Measurements from ENCODE around the gene MOCS2. TPM values are rescaled to one million over a fixed set of nuclear protein-coding genes. Genes with fewer than 3 reads are reported as not detected.
A peak's percentile ranks its signal among the peaks of the same experiment; 100 is the strongest.

The MOCS2 gene
- total and polyA plus RNA-seq, 10 of the 15 experiments (the other 5 are each of a cell fraction or from before 2014, with no cell fraction given): 11.0 to 27.4 (median 22.5) TPM

DNA sequence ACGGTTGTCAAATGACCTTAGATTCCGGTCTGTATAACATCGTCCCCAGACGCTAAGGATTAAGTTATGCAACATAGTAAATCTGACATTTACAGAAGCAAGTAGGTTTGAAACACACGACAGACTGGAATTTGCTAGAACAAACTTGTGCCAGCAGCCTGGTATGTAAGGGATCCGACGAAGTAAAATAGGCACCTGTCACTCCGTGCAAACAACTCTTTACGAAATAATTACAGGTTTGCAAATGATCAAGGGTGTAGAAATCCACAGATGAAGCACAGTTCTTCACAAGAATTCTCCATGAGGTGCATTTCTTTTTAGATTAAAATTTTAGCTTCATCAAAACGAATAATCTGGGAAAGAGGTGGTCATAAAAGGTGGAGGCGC is 508 bp downstream of the MOCS2 start:
- ChIA-PET CTCF (interaction anchor here (0.9 to 2.8 kb wide), 5 partner anchors 10 to 310 kb away, joined by 3 to 13 read pairs (median 6); no protein-coding TSS in a partner anchor), RAD21 (ENCODE audit: unreplicated experiment) (interaction anchor here (1.0 to 1.3 kb wide), 2 partner anchors 11 to 160 kb away, joined by 5 to 8 read pairs; no protein-coding TSS in a partner anchor), SMC1A (ENCODE audit: uncharacterized antibody, unreplicated experiment) (interaction anchor here (0.8 to 1.5 kb wide), 6 partner anchors 10 to 1301 kb away, joined by 3 to 5 read pairs (median 3); no protein-coding TSS in a partner anchor), POLR2A (interaction anchor here (0.6 to 1.4 kb wide), 7 partner anchors 8 to 1276 kb away, joined by 3 to 5 read pairs (median 4); no protein-coding TSS in a partner anchor)
- TSS peak; percentile 69 for BruUV-seq (replicated peaks)
- H3K4me2 ChIP-seq (ENCODE audit: control insufficient read depth, insufficient read depth): peak overlapping the region; percentile 62
- no peaks in the 10 kb centered on the region for H4K20me1 ChIP-seq (ENCODE audit: control insufficient read depth, insufficient read depth)
- no peaks in the 10 kb centered on the region for H3K36me3 ChIP-seq (ENCODE audit: control insufficient read depth in 2 of 2, insufficient read depth in 2 of 2, low read length in 1 of 2)
- H2AFZ ChIP-seq (ENCODE audit: control insufficient read depth, low read depth, low read length): peak overlapping the region; percentile 96
- intact Hi-C loops (cut with micrococcal nuclease; ENCODE audit: unreplicated experiment) (no loop called here), in situ Hi-C loops (cut with MboI) (no loop called here)
- no peak for TF ChIP-seq MTA2 (IDR thresholded peaks at IDR 0.05; ENCODE audit: low read depth)
- TF ChIP-seq, protein P1, sequence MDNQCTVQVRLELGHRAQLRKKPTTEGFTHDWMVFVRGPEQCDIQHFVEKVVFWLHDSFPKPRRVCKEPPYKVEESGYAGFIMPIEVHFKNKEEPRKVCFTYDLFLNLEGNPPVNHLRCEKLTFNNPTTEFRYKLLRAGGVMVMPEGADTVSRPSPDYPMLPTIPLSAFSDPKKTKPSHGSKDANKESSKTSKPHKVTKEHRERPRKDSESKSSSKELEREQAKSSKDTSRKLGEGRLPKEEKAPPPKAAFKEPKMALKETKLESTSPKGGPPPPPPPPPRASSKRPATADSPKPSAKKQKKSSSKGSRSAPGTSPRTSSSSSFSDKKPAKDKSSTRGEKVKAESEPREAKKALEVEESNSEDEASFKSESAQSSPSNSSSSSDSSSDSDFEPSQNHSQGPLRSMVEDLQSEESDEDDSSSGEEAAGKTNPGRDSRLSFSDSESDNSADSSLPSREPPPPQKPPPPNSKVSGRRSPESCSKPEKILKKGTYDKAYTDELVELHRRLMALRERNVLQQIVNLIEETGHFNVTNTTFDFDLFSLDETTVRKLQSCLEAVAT (IDR thresholded peaks at IDR 0.05): 0 out of 2 replicates have a peak, but pooled peaks have one; percentile 8
- TF ChIP-seq, protein P2, sequence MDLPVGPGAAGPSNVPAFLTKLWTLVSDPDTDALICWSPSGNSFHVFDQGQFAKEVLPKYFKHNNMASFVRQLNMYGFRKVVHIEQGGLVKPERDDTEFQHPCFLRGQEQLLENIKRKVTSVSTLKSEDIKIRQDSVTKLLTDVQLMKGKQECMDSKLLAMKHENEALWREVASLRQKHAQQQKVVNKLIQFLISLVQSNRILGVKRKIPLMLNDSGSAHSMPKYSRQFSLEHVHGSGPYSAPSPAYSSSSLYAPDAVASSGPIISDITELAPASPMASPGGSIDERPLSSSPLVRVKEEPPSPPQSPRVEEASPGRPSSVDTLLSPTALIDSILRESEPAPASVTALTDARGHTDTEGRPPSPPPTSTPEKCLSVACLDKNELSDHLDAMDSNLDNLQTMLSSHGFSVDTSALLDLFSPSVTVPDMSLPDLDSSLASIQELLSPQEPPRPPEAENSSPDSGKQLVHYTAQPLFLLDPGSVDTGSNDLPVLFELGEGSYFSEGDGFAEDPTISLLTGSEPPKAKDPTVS (IDR thresholded peaks at IDR 0.05; ENCODE audit: low read depth, low read length): 0 out of 2 replicates have a peak, but pooled peaks have one; percentile 50
- H3K4me1 ChIP-seq (ENCODE audit: control insufficient read depth, insufficient read depth, low read length): peaks cover 5% of the 10 kb centered on the region; the same call in 1 of the 2 replicates
- H3K27ac ChIP-seq (ENCODE audit: control insufficient read depth, insufficient read depth): peak overlapping the region; percentile 65
- DNase-seq (ENCODE audit: low read depth, low spot score): peak; percentile 13
- H3K9ac ChIP-seq (ENCODE audit: control insufficient read depth, insufficient read depth, low read length): peak overlapping the region; percentile 89
- H3K27me3 ChIP-seq (replicated peaks in 1 of 2; ENCODE audit: control insufficient read depth in 2 of 2, insufficient read depth in 2 of 2, low read length in 1 of 2): no peaks in the 10 kb centered on the region
- no peaks in the 10 kb centered on the region for H3K9me3 ChIP-seq (replicated peaks; ENCODE audit: control insufficient read depth, insufficient read depth, low read length)
- 9% methylated on average over 11 of the region's 11 CpGs for WGBS (ENCODE audit: insufficient coverage, insufficient replicate concordance, low lambda C conversion rate, missing lambda C conversion rate)
- peak overlapping the region; percentile 68 for H3K4me3 ChIP-seq
- H3K79me2 ChIP-seq (ENCODE audit: control insufficient read depth, insufficient read depth, low read length): peaks cover 2% of the 10 kb centered on the region
- peak; percentile 12 for ATAC-seq
- no peak for FAIRE-seq
